GM18909 (cell line): ENCODE data around the gene HES2.
"Not testable (repeated sequence)": the region's sequence is repeated elsewhere in the genome, so short reads cannot be mapped to it uniquely, and the experiment has no call there.

Experiments used
- ATAC-seq: cut with Tn5 transposase; IDR thresholded peaks from one replicate; pipeline ENCODE4 v1.9.1; 2021; ENCODE audit warnings: mild to moderate bottlenecking; ENCODE audit not compliant: unreplicated experiment, poor library complexity

The HES2 gene

GRCh38 chr1:6454856-6455751 lies 35.4 kb upstream of the HES2 start:
- ATAC-seq = no peak

- not testable (repeated sequence) for ATAC-seq
Measured at GRCh38 chr1:6453895-6454855, 34.5 kb upstream of the HES2 start.

- ATAC-seq = no peak
Measured at GRCh38 chr1:6450943-6451373, 31.2 kb upstream of the HES2 start.

GRCh38 chr1:6450486-6450885 lies 30.8 kb upstream of the HES2 start:
- ATAC-seq = not testable (repeated sequence)

GRCh38 chr1:6450005-6450450 lies 30.3 kb upstream of the HES2 start:
- ATAC-seq = no peak

GRCh38 chr1:6448749-6449631 lies 29.3 kb upstream of the HES2 start:
- ATAC-seq = no peak

- no peak for ATAC-seq
Measured at GRCh38 chr1:6447818-6448748, 28.4 kb upstream of the HES2 start.

GRCh38 chr1:6447016-6447817 lies 27.5 kb upstream of the HES2 start:
- no peak for ATAC-seq

- no peak for ATAC-seq
Measured at GRCh38 chr1:6446665-6447015, 26.9 kb upstream of the HES2 start.

GRCh38 chr1:6445929-6446328 lies 26.2 kb upstream of the HES2 start:
- ATAC-seq = not testable (repeated sequence)

- no peak for ATAC-seq
Measured at GRCh38 chr1:6445062-6445763, 25.5 kb upstream of the HES2 start.

- no peak for ATAC-seq
Measured at GRCh38 chr1:6444377-6444776, 24.7 kb upstream of the HES2 start.

- no peak for ATAC-seq
Measured at GRCh38 chr1:6443339-6444115, 23.8 kb upstream of the HES2 start.

GRCh38 chr1:6441586-6441985 lies 21.9 kb upstream of the HES2 start:
- no peak for ATAC-seq

GRCh38 chr1:6440198-6441126 lies 20.7 kb upstream of the HES2 start:
- peak; percentile 39 for ATAC-seq

- peak; percentile 61 for ATAC-seq
Measured at GRCh38 chr1:6438047-6438525, 18.4 kb upstream of the HES2 start.
